ENCODE measurements around the gene MRNIP.

The MRNIP gene

GRCh38 chr5:179820127-179820482 lies 38.5 kb downstream of the MRNIP start:
- no peak for DNase-seq

- no peak for DNase-seq
Measured at GRCh38 chr5:179819296-179820126, 39.1 kb downstream of the MRNIP start.

- peak; percentile 75 for DNase-seq
Measured at GRCh38 chr5:179818746-179819295, 39.8 kb downstream of the MRNIP start.

- no peak for DNase-seq
Measured at GRCh38 chr5:179817890-179818745, 40.5 kb downstream of the MRNIP start.

- DNase-seq: no peak
Measured at GRCh38 chr5:179817470-179817840, 41.2 kb downstream of the MRNIP start.

- no peak for DNase-seq
Measured at GRCh38 chr5:179816796-179817469, 41.7 kb downstream of the MRNIP start.

GRCh38 chr5:179816401-179816795 lies 42.2 kb downstream of the MRNIP start:
- no peak for DNase-seq

- no peak for DNase-seq
Measured at GRCh38 chr5:179815491-179816249, 42.9 kb downstream of the MRNIP start.

- no peak for DNase-seq
Measured at GRCh38 chr5:179814090-179814489, 44.5 kb downstream of the MRNIP start.

- DNase-seq: no peak
Measured at GRCh38 chr5:179812997-179813607, 45.5 kb downstream of the MRNIP start.

- no peak for DNase-seq
Measured at GRCh38 chr5:179812135-179812825, 46.3 kb downstream of the MRNIP start.

- DNase-seq: peak; percentile 40
Measured at GRCh38 chr5:179806250-179807048, 52.2 kb downstream of the MRNIP start, which contains the start of gene MGAT4B. MGAT4B (minus strand) TSS chr5:179806866; CDS start chr5:179806583, 283 bp downstream.

GRCh38 chr5:179805529-179806249 lies 52.9 kb downstream of the MRNIP start:
- no peak for DNase-seq

- no peak for DNase-seq
Measured at GRCh38 chr5:179805070-179805528, 53.5 kb downstream of the MRNIP start.

- no peak for DNase-seq
Measured at GRCh38 chr5:179804555-179804947, 54.1 kb downstream of the MRNIP start.

GRCh38 chr5:179803651-179804554 lies 54.7 kb downstream of the MRNIP start:
- DNase-seq: no peak

- DNase-seq: no peak
Measured at GRCh38 chr5:179802950-179803562, 55.6 kb downstream of the MRNIP start.
